Measurements from ENCODE around the gene ROR1.

Gene ROR1

DNA sequence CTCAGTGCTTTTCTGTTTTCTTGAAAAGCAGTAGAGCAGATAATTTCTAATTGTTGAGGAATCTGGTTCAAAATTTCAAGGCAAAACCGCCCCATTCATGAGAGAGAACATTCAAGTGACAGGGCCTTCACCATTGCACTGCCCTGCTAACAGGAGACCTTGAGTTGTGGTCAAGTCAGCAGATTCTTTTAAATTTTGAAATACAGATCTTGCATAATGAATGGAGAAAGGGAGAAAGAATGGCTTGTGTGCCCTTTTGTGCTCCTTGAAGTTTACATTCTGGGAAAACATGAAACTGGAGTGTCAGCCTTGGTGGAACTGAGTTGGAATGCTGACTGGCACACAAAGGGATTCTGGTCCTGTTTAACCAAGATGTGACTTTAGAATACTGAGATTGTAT, 265.1 kb downstream of the ROR1 start:
- DNase-seq = no peak

DNA sequence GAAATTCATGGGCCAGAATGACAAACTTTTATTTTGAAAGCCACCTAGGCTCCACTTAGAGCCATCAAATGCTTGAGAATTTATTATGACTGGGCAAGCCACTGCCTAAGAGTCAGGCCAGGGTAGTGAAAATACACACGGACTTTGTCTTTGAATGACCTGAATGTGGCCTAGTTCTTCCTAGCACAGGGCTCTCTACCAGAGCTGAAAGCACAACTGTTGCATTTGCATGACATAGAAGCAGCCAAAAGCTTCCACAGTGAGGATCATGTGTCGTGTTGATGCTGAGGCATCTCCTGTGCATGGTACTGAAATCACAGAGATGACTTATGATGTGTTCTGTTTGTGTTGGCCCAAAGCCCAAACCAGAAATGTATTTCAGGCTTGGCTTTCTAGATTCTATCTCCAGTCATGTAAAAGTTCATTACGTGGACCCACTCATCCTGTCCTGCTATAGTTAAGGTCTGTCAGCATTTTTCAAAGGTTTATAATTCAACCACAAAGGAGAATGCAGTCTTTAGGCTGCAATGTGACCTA, 265.6 kb downstream of the ROR1 start:
- DNase-seq = no peak

- DNase-seq = no peak
These were observed 267.7 kb downstream of the ROR1 start for GRCh38 chr1:64041371-64042131.

DNA sequence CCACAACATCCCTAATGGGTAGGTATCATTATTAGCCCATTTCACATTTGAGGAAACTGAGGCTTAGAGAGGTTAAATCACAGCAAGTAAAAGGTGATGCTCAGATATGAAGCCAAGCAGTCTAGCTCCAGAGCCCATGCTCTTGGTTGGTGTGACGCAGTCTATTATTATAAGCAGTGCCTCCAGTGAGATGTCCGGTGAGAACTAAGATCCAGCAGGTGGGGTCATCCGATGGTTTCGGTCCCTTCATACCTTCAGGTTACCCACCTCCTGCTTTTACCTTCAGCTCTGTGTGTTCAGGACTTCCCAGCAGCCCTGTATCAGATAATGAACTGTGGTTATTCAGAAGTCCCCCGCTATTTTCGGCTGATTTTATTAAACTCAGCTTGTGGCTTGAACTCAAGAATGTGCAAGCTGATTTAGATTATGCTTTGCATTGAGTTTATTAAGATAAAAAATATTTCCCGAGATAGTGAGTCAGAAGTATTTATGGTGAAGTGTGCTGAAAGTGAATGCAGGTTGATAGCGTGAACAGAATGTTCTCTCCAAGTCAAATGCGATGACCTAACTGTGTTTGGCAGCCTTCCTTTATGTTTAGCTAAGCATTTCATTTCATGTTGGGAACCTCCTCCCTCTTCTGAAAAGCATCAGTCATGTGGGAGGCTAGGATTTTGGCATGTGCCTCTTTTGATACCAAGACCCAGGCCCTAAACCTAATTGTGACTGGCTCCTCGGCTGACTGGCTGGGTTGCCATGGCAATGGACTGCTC, 268.7 kb downstream of the ROR1 start:
- no peak for DNase-seq

DNA sequence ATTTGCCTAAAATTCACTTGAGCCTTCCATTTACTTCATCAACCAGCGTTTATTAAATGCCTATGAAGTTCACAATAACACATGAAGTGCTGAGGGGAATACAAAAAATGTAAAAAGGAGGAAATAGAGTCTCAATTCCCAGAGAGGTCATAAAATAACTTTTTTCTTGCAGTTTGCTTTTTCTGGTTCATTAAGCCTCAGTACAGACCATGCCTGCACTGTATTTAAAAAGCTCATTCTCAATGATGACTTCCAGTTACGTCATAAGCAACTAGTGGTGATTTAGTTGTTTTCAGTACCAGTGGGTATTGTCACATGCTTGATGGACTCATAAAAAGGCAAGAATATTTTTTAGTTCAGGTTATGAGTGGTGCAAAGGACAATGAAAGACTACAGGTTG, 269.5 kb downstream of the ROR1 start:
- DNase-seq = no peak

DNA sequence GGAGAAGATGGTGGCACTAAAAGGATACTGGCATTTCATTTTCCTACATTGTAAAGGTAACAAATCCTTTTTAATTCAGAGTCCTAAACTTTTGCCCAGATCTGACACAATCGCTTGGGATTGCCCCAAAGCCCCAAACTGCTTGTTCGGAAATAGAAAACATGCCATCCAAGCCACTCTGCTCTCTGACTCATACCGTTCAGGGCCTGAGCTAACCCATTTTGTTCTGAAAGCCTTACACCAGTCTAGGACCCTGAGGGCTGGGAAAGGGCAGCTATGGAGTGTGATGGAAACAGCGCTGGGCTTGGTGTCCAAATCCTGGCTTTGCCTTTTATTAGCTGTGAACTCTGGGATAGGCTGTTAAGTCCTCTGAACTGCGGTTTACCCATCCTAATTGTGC, 270.2 kb downstream of the ROR1 start:
- no peak for DNase-seq

DNA sequence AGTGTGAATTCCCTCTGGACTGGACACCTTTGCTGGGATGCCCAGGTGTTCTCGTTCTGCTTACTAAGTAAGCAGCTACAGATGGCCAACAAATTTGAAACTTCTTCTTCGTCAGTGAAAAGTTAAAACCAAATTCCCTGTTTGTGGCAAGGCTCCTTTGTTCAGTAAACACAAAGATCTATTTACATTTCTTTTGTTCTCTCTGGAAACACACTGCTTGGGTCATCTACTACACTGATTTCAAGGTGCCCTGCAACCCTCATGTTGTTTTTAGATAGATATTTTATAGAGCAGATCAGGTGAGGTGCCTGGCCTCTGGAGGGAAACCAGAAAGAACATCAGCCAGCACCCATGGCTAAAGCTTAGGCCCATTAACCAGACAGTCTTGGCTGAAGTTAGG, 272.4 kb downstream of the ROR1 start:
- DNase-seq = no peak

- no peak for DNase-seq
These were observed 273.1 kb downstream of the ROR1 start for GRCh38 chr1:64046891-64047290.

- DNase-seq = no peak
These were observed 273.8 kb downstream of the ROR1 start for GRCh38 chr1:64047549-64047996.

GRCh38 chr1:64049900-64050540, 276.2 kb downstream of the ROR1 start:
- DNase-seq = no peak

DNA sequence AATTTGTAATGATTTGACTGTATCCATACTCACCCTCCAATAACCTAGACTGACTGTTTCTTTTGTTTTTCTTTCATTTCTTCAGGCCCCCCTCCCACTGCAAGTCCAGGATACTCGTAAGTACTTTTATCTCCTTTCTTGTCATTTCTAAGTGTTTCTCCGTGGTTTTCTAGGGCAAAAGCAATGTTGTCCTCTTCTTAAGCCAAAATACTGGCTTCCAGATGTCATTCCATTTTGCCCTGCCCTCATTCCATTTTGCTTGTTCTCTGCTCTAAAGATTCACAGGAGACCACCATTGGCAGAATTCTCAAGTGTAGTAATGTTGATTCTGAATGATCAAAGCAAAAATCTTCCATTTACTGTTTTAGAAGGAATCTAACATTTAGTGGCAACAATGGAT, 276.8 kb downstream of the ROR1 start:
- DNase-seq = no peak

- no peak for DNase-seq
These were observed 278.0 kb downstream of the ROR1 start for GRCh38 chr1:64051796-64052195.

DNA sequence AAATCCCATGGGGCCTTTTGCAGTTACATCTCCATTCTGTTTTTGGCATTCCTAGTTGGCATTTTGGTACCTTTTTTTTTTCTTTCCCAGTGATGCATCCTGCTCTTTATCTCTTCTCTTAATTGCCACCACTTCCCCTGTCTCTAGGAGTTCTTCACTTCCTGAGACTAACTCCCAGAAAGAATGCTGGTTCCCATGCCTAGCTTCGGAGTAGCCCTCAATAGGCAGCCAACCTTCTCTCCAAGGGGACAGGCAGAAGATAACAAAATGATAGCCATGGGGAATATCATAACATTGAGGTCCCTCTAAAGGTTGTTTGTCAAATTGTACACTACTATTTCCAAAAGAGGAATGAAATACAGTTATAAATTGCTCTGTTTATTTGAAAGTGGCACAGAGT, 279.0 kb downstream of the ROR1 start:
- DNase-seq = no peak

- DNase-seq = no peak
These were observed 281.5 kb downstream of the ROR1 start for GRCh38 chr1:64055310-64055709.

DNA sequence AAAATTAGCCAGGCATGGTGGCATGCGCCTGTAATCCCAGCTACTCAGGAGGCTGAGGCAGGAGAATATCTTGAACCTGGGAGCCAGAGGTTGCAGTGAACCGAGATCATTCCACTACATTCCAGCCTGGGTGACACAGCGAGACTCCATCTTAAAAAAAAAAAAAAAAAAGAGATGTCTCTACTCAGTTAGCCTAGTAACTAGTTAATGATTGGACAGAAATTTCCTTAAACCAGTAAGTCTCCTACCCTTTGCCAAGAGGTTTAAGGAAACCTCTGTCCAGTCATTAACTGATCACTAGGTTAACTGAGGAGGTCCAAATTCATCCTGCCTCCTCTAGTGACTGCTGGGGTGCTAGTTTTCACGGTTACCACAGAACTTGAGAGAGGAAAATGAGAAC, 285.7 kb downstream of the ROR1 start:
- no peak for DNase-seq

DNA sequence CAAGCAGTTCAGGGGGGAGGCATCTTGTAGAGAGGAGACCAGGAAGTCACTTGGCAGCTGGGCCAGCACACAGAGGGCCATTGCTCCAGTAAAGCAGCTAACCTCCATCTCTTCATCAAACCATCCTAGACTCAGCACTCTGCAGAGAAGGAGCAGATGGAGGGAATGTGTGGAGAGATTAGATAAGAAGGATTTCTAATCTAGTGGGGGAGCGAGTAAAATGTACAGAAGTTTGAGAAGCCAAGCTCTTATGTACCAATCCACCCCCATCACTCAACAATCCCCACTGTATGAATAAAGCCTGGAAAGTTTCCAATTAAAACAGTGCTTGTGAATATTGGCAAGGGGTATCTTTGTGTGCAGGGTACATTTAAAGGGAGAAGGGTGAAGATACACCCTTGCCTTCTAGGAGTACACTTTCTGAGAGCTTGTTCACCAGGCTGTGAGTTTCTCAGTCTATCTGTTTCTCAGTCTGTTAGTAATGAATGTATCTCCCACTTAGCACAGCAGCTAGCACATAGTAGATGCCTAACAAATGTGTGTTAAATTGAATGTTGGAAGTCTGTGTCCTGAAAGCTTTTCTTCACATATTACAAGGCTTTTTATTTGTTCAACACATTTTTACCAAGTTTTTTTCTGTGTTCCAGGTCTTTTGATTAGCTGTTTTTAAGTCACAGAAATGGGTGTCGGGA, 286.9 kb downstream of the ROR1 start:
- DNase-seq = no peak

DNA sequence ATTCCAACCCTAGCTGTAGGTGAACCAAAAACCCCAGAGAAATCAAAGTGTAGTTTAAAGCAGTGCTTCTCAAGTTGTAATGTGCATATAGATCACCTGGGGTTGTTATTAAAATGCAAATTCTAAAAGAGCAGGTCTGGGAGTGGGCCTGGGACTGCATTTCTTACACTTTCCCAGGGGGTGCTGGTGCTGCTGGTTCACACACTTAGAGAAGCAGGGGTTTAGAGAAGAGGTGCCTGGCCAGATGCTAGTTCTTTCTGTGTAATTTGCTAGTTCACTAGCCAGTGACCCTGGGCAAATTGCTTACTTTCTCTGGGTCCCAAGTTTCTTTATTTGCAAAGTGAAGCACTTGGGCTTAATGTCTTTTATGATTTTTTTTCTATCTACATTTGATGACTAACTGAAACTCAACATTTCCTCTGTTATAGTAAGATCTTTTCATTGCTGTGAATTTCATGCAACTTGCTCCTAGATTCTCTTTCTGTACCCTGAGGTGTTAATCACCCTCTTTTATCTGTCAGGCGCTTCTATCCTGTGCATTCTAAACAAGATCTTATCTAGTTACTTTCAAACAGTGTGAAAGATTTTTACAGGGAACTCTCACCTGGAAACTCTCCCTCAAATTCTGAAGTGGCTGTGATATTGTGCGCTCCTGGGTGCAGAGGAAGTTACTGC, 287.8 kb downstream of the ROR1 start:
- DNase-seq = no peak

GRCh38 chr1:64062529-64062928, 288.7 kb downstream of the ROR1 start:
- no peak for DNase-seq

GRCh38 chr1:64062941-64063581, 289.2 kb downstream of the ROR1 start:
- DNase-seq = no peak

DNA sequence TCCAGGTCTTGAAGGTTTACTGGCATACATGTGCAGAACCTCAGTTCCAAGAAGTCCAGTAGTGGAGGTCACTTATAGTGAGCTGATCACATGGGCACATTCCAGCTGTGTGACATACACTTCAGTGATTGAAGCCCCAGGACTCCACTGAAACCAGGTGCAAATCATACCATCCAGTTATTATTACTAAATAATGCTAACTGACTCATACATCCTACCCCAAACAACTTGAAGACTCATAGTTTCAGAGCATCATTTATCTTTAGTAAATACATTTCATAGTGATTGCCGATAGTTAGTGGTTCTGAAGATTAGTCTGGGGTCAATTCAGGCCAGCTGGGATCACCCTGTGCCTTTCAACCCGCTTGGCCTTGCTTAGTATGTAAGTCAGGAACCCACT, 291.8 kb downstream of the ROR1 start:
- DNase-seq = no peak

DNA sequence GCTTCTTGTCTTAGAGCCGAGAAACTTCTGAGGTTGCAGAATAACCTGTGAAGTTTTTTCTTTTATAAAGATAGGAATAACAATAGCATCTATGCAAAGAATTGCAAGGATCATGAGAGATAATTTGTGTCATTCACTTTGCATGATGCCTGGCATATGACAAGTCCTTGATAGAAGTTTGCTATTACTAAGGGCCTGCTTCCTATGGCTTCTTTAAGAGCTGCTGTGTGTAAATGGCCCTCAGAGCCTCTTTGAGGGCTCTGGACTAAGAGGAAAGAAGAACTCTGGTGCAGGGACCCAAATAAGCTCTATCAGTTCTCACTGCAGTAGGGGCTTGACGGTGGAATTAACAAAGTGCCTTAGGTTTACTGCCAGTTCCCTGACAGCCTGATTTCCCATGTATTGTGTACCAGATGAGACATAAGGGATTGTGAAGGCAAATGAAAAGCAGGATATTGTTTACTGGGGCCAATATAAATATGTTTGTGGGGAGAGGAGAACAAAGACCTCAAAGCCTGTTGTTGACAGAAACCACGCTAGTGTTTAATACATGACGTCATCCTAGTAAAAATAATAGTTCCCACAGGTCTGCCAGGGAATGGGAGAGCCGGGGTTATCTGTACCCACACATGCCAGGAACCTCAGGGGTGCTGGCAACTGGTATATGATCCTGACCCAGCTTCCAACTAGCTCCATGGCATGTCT, 298.4 kb downstream of the ROR1 start:
- DNase-seq = no peak
